HCT116 (cell line): ENCODE measurements around the gene ROGDI. TPM values are rescaled to one million over a fixed set of nuclear protein-coding genes. Genes with fewer than 3 reads are reported as not detected.

Source experiments
- ATAC-seq: fragments of 200-7000 bp; cut with Tn5 transposase; 2 replicates; pipeline ENCODE4 v1.9.1; 2020; ENCODE audit warnings: mild to moderate bottlenecking, moderate library complexity
- BruUV-seq: library from RNA; stranded (reverse); fragments of 400-500 nt; replicated peaks from 2 replicates; lab custom pipeline; 2021; lab: Mats Ljungman, UMichigan
- CTCF ChIA-PET: fragments of 300-600 bp; sonication (Branson Sonifier 250); formaldehyde crosslinking; loops from one replicate; lab custom pipeline; 2021; ENCODE audit warnings: antibody characterized with exemption; lab: Charles Lee
- POLR2A ChIA-PET: fragments of 300-600, 350-600 bp; sonication (Branson Sonifier 250); formaldehyde crosslinking; loops from one replicate; lab custom pipeline; 2021; ENCODE audit warnings: antibody characterized with exemption; lab: Charles Lee
- RAD21 ChIA-PET, 2 experiments: fragments of 300-600 bp; sonication (Branson Sonifier 250); formaldehyde crosslinking; loops; one replicate each; lab custom pipeline; 2023; ENCODE audit warnings: low total read pairs in 2 of 2; ENCODE audit not compliant: uncharacterized antibody in 2 of 2, unreplicated experiment in 2 of 2, low non-redundant PET in 1 of 2; lab: Charles Lee
- DNase-seq: peaks from one replicate; pipeline ENCODE4 v3.0.0-alpha.2; 2010; ENCODE audit warnings: low read depth, low spot score
- H2AFZ ChIP-seq: fragments of 200-600 bp; shearing (Covaris generic), sonication (generic); 2 replicates; pipeline ENCODE4 v1.6.1; 2017; ENCODE audit warnings: low read depth, mixed run types, mixed read lengths, antibody characterized with exemption, low read length; ENCODE audit not compliant: poor library complexity, severe bottlenecking
- H3K27ac ChIP-seq: 2 replicates; pipeline ENCODE4 v1.5.1; 2012; ENCODE audit warnings: low read depth, low read length
- H3K27me3 ChIP-seq: fragments of 200-600 bp; sonication (generic); 2 replicates; pipeline ENCODE4 v1.6.1; 2016; ENCODE audit warnings: mixed run types, low read length, mixed read lengths; ENCODE audit not compliant: insufficient read depth
- H3K36me3 ChIP-seq, 2 experiments: fragments of 200-500 bp in 1 of 2; fragments of 200-600 bp in 1 of 2; sonication (Bioruptor generic) in 1 of 2; sonication (generic) in 1 of 2; 2 replicates each; pipeline versions ENCODE4 v1.5.1 to v1.6.1; 2014 to 2016; ENCODE audit warnings: low read length in 2 of 2, inconsistent platforms in 1 of 2, mixed read lengths in 1 of 2, mixed run types in 1 of 2; ENCODE audit not compliant: insufficient read depth in 2 of 2, control insufficient read depth in 1 of 2
- H3K4me1 ChIP-seq, 2 experiments: fragments of 200-600 bp in 1 of 2; sonication (generic) in 1 of 2; 2 replicates each; pipeline versions ENCODE4 v1.5.1 to v1.6.1; 2012 to 2017; ENCODE audit warnings: low read length in 2 of 2, inconsistent platforms in 1 of 2, mild to moderate bottlenecking in 1 of 2, mixed read lengths in 1 of 2, mixed run types in 1 of 2, moderate library complexity in 1 of 2; ENCODE audit not compliant: insufficient read depth in 2 of 2, control insufficient read depth in 1 of 2
- H3K4me2 ChIP-seq: fragments of 200-600 bp; sonication (generic); 2 replicates; pipeline ENCODE4 v1.6.1; 2017; ENCODE audit warnings: mixed run types, low read length, mixed read lengths
- H3K4me3 ChIP-seq, 2 experiments: fragments of 200-600 bp in 1 of 2; sonication (generic) in 1 of 2; replicated peaks in 1 of 2; 2 replicates each; pipeline ENCODE4 v1.5.1; 2011 to 2016; ENCODE audit warnings: low read length in 2 of 2, control low read depth in 1 of 2, low read depth in 1 of 2, mild to moderate bottlenecking in 1 of 2, mixed read lengths in 1 of 2, mixed run types in 1 of 2
- H3K79me2 ChIP-seq: fragments of 200-600 bp; sonication (generic); 2 replicates; pipeline ENCODE4 v1.6.1; 2017; ENCODE audit warnings: mild to moderate bottlenecking, mixed run types, low read length, moderate library complexity, mixed read lengths; ENCODE audit not compliant: insufficient read depth
- H3K9ac ChIP-seq: fragments of 200-600 bp; sonication (generic); 2 replicates; pipeline ENCODE4 v1.6.1; 2016; ENCODE audit warnings: low read length, mixed read lengths
- H3K9me2 ChIP-seq: fragments of 200-600 bp; sonication (generic), shearing (Covaris generic); 2 replicates; pipeline ENCODE4 v1.6.1; 2017; ENCODE audit warnings: mixed run types, mild to moderate bottlenecking, moderate library complexity; ENCODE audit not compliant: insufficient read depth
- H3K9me3 ChIP-seq, 2 experiments: fragments of 200-500 bp in 1 of 2; fragments of 200-600 bp in 1 of 2; sonication (Bioruptor generic) in 1 of 2; sonication (generic) in 1 of 2; 2 replicates each; pipeline ENCODE4 v1.6.1; 2014 to 2017; ENCODE audit warnings: low read length in 2 of 2, mixed read lengths in 2 of 2, inconsistent platforms in 1 of 2, low read depth in 1 of 2, mild to moderate bottlenecking in 1 of 2, mixed run types in 1 of 2, moderate library complexity in 1 of 2; ENCODE audit not compliant: control insufficient read depth in 1 of 2, insufficient read depth in 1 of 2
- H4K20me1 ChIP-seq: fragments of 200-600 bp; sonication (generic), shearing (Covaris generic); 2 replicates; pipeline ENCODE4 v1.6.1; 2017; ENCODE audit warnings: mixed run types, mild to moderate bottlenecking, moderate library complexity; ENCODE audit not compliant: insufficient read depth
- ATF3 ChIP-seq: IDR thresholded peaks from 2 replicates; pipeline ENCODE4 v1.6.1; 2012
- CBX3 ChIP-seq: IDR thresholded peaks from 2 replicates; pipeline ENCODE4 v1.6.1; 2012; ENCODE audit warnings: low read depth
- CEBPB ChIP-seq: IDR thresholded peaks from 2 replicates; pipeline ENCODE4 v1.6.1; 2012; ENCODE audit warnings: low read depth
- ELF1 ChIP-seq: IDR thresholded peaks from 2 replicates; pipeline ENCODE4 v1.6.1; 2012; ENCODE audit warnings: low read depth, borderline replicate concordance
- FOSL1 ChIP-seq: IDR thresholded peaks from 2 replicates; pipeline ENCODE4 v1.6.1; 2012; ENCODE audit warnings: low read depth
- JUND ChIP-seq: IDR thresholded peaks from 2 replicates; pipeline ENCODE4 v1.6.1; 2012
- MAX ChIP-seq: IDR thresholded peaks from 2 replicates; pipeline ENCODE4 v1.6.1; 2012
- POLR2AphosphoS5 ChIP-seq: IDR thresholded peaks from 2 replicates; pipeline ENCODE4 v1.6.1; 2011; ENCODE audit warnings: mild to moderate bottlenecking, low read depth, low read length, moderate library complexity
- RAD21 ChIP-seq: IDR thresholded peaks from 2 replicates; pipeline ENCODE4 v1.6.1; 2012; ENCODE audit warnings: low read depth, mild to moderate bottlenecking
- REST ChIP-seq: IDR thresholded peaks from 2 replicates; pipeline ENCODE4 v1.6.1; 2012; ENCODE audit warnings: low read depth
- SRF ChIP-seq: IDR thresholded peaks from 2 replicates; pipeline ENCODE4 v1.6.1; 2012; ENCODE audit warnings: low read depth
- TCF7L2 ChIP-seq: IDR thresholded peaks from 2 replicates; pipeline ENCODE4 v1.7.0; 2011; ENCODE audit warnings: borderline replicate concordance, inconsistent platforms; ENCODE audit not compliant: insufficient read depth, insufficient read length; ENCODE audit errors: extremely low read depth
- YY1 ChIP-seq: IDR thresholded peaks from 2 replicates; pipeline ENCODE4 v1.6.1; 2011; ENCODE audit warnings: low read length, low read depth, moderate library complexity, mild to moderate bottlenecking; ENCODE audit not compliant: insufficient replicate concordance; ENCODE audit errors: extremely low read depth
- ZBTB33 ChIP-seq: IDR thresholded peaks from 2 replicates; pipeline ENCODE4 v1.6.1; 2011; ENCODE audit warnings: mild to moderate bottlenecking, low read length, moderate library complexity; ENCODE audit not compliant: insufficient replicate concordance; ENCODE audit errors: extremely low read depth
- ZNF274 ChIP-seq: fragments of 200-500 bp; sonication (Bioruptor generic); IDR thresholded peaks from 2 replicates; pipeline ENCODE4 v1.6.1; 2014; ENCODE audit warnings: mild to moderate bottlenecking, low read depth, low read length, inconsistent platforms
- intact Hi-C: fragments of 100-400 bp; cut with micrococcal nuclease; formaldehyde crosslinking; loops from 2 replicates; pipeline ENCODE4 v1.10.0; 2022
- total RNA-seq: library from RNA; stranded (reverse); gene quantifications from one replicate; pipeline ENCODE4 v1.2.1, GENCODE V29; 2021; ENCODE audit not compliant: unreplicated experiment

Gene ROGDI
- total RNA-seq, 1 experiment from 2014 or later, result 20.1 TPM

GRCh38 chr16:4798456-4798855, 4.0 kb downstream of the ROGDI start:
- no peak for ATAC-seq
- Histone ChIP-seq H3K9ac (no peak overlapping the region), H3K36me3 (no peaks in the 10 kb centered on the region), H3K79me2 (no peaks in the 10 kb centered on the region), H3K27me3 (no peaks in the 10 kb centered on the region), H3K4me3 (no peak overlapping the region), H3K4me2 (no peak overlapping the region), H4K20me1 (no peaks in the 10 kb centered on the region), H3K4me1 (peaks cover 15 to 18% of the 10 kb centered on the region in 2 experiments), H2AFZ (no peak overlapping the region), H3K9me2 (no peaks in the 10 kb centered on the region), H3K9me3 (no peaks in the 10 kb centered on the region), H3K27ac (no peak overlapping the region)
- intact Hi-C loops, result no loop called here
- ChIA-PET POLR2A (no interaction called here), CTCF (no interaction called here), RAD21 (no interaction called here)
- no TSS peak for BruUV-seq
- DNase-seq, result no peak
- TF ChIP-seq YY1 (no peak), RAD21 (no peak), FOSL1 (no peak)

- intact Hi-C loops, result no loop called here
- Histone ChIP-seq H3K4me3 (no peak overlapping the region), H3K9ac (no peak overlapping the region), H3K4me1 (peaks cover 10 to 12% of the 10 kb centered on the region in 2 experiments), H3K9me3 (no peaks in the 10 kb centered on the region), H3K4me2 (no peak overlapping the region), H3K27me3 (no peaks in the 10 kb centered on the region), H3K79me2 (no peaks in the 10 kb centered on the region), H4K20me1 (no peaks in the 10 kb centered on the region), H3K36me3 (no peaks in the 10 kb centered on the region), H3K9me2 (no peaks in the 10 kb centered on the region), H3K27ac (no peak overlapping the region), H2AFZ (no peak overlapping the region)
- no TSS peak for BruUV-seq
- ATAC-seq (no peak), DNase-seq (no peak)
- ChIA-PET CTCF (no interaction called here), RAD21 (no interaction called here), POLR2A (no interaction called here)
- TF ChIP-seq CBX3 (no peak), ZBTB33 (no peak), POLR2AphosphoS5 (no peak), ZNF274 (no peak), JUND (no peak), FOSL1 (no peak), ATF3 (no peak), MAX (no peak), SRF (no peak), CEBPB (no peak), TCF7L2 (no peak), YY1 (no peak), REST (no peak), ELF1 (no peak)
Measured at GRCh38 chr16:4797805-4798252, 4.6 kb downstream of the ROGDI start.
